GM12878 (cell line): ENCODE data around the gene TYK2. TPM values are rescaled to one million over a fixed set of nuclear protein-coding genes. Genes with fewer than 3 reads are reported as not detected.

Source experiments
- ATAC-seq: fragments of 200-7000 bp; cut with Tn5 transposase; 3 replicates; pipeline ENCODE4 v1.9.1; 2020; ENCODE audit warnings: mild to moderate bottlenecking, moderate library complexity
- BruUV-seq: library from RNA; stranded (reverse); fragments of 400-500 nt; replicated peaks from 2 replicates; lab custom pipeline; 2021; lab: Mats Ljungman, UMichigan
- CTCF ChIA-PET: fragments of 300-600 bp; sonication (Branson Sonifier 250); formaldehyde crosslinking; extraction: SDS; loops from one replicate; lab custom pipeline; 2021; ENCODE audit warnings: inconsistent platforms; lab: Yijun Ruan, JAX
- POLR2A ChIA-PET: fragments of 350-600 bp; formaldehyde crosslinking; extraction: SDS; loops from one replicate; lab custom pipeline; 2021; ENCODE audit warnings: inconsistent platforms; lab: Charles Lee
- RAD21 ChIA-PET: fragments of 300-600 bp; sonication (Branson Sonifier 250); formaldehyde crosslinking; loops from one replicate; lab custom pipeline; 2023; ENCODE audit warnings: antibody characterized with exemption; ENCODE audit not compliant: unreplicated experiment; lab: Charles Lee
- SMC1A ChIA-PET: fragments of 300-600 bp; sonication (Branson Sonifier 250); formaldehyde crosslinking; loops from one replicate; lab custom pipeline; 2023; ENCODE audit not compliant: unreplicated experiment, uncharacterized antibody; lab: Charles Lee
- DNase-seq: peaks from one replicate; pipeline ENCODE4 v3.0.0-alpha.2; 2011; ENCODE audit warnings: low read depth, low spot score
- FAIRE-seq: peaks from 3 replicates; lab custom pipeline; 2011; peaks lifted over from hg19 to GRCh38; lab: Jason Lieb, UNC
- H2AFZ ChIP-seq: 2 replicates; pipeline ENCODE4 v1.6.0; 2011; ENCODE audit warnings: low read depth, low read length, control low read depth; ENCODE audit not compliant: control insufficient read depth
- H3K27ac ChIP-seq: 2 replicates; pipeline ENCODE4 v1.5.1; 2011; ENCODE audit warnings: control low read depth; ENCODE audit not compliant: control insufficient read depth, insufficient read depth
- H3K27me3 ChIP-seq, 2 experiments: replicated peaks in 1 of 2; 2 replicates each; pipeline versions ENCODE4 v1.6.0 to v1.6.1; 2011; ENCODE audit warnings: low read length in 1 of 2; ENCODE audit not compliant: control insufficient read depth in 2 of 2, insufficient read depth in 2 of 2
- H3K36me3 ChIP-seq, 2 experiments: 2 replicates each; pipeline ENCODE4 v1.5.1; 2011; ENCODE audit warnings: low read length in 1 of 2; ENCODE audit not compliant: control insufficient read depth in 2 of 2, insufficient read depth in 2 of 2
- H3K4me1 ChIP-seq: 2 replicates; pipeline ENCODE4 v1.6.1; 2011; ENCODE audit warnings: mild to moderate bottlenecking, low read length, moderate library complexity, mixed read lengths; ENCODE audit not compliant: control insufficient read depth, insufficient read depth
- H3K4me2 ChIP-seq: 2 replicates; pipeline ENCODE4 v1.6.0; 2011; ENCODE audit warnings: control low read depth; ENCODE audit not compliant: control insufficient read depth, insufficient read depth
- H3K4me3 ChIP-seq: fragments of 200-600 bp; sonication (generic); 2 replicates; pipeline ENCODE4 v1.5.1; 2016
- H3K79me2 ChIP-seq: 2 replicates; pipeline ENCODE4 v1.6.0; 2011; ENCODE audit warnings: low read length; ENCODE audit not compliant: control insufficient read depth, insufficient read depth
- H3K9ac ChIP-seq: 2 replicates; pipeline ENCODE4 v1.8.0; 2011; ENCODE audit warnings: low read length, control low read depth, mixed read lengths; ENCODE audit not compliant: control insufficient read depth, insufficient read depth
- H3K9me3 ChIP-seq: replicated peaks from 3 replicates; pipeline ENCODE4 v1.5.1; 2011; ENCODE audit warnings: mild to moderate bottlenecking, low read length; ENCODE audit not compliant: control insufficient read depth, insufficient read depth
- H4K20me1 ChIP-seq: 2 replicates; pipeline ENCODE4 v1.6.0; 2011; ENCODE audit not compliant: control insufficient read depth, insufficient read depth
- CHD2 ChIP-seq: IDR thresholded peaks from 2 replicates; pipeline ENCODE4 v1.6.1; 2011; ENCODE audit warnings: low read depth, low read length, improper control_type of control experiment, borderline replicate concordance
- E4F1 ChIP-seq: fragments of 450-650 bp; IDR thresholded peaks from 2 replicates; pipeline ENCODE4 v1.6.1; 2018; ENCODE audit warnings: borderline replicate concordance, mild to moderate bottlenecking; ENCODE audit not compliant: partially characterized antibody
- GATAD2B ChIP-seq: fragments of 450-650 bp; conservative IDR thresholded peaks from 2 replicates; pipeline ENCODE4 v1.6.1; 2017; ENCODE audit warnings: low read depth, mild to moderate bottlenecking, moderate library complexity
- MAX ChIP-seq: IDR thresholded peaks from 2 replicates; pipeline ENCODE4 v1.6.1; 2012; ENCODE audit warnings: low read depth, low read length, improper control_type of control experiment
- MEF2A ChIP-seq: IDR thresholded peaks from 2 replicates; pipeline ENCODE4 v1.6.1; 2011; ENCODE audit warnings: low read depth, mild to moderate bottlenecking, low read length, moderate library complexity; ENCODE audit not compliant: insufficient read depth
- MEF2B ChIP-seq: fragments of 450-650 bp; IDR thresholded peaks from 2 replicates; pipeline ENCODE4 v1.6.1; 2018; ENCODE audit warnings: mild to moderate bottlenecking, moderate library complexity; ENCODE audit not compliant: partially characterized antibody, poor library complexity, severe bottlenecking
- MXI1 ChIP-seq: fragments of 150-350 bp; IDR thresholded peaks from 2 replicates; pipeline ENCODE4 v1.6.1; 2011; ENCODE audit warnings: low read depth, mild to moderate bottlenecking, inconsistent platforms, low read length, improper control_type of control experiment
- RAD21 ChIP-seq: IDR thresholded peaks from 2 replicates; pipeline ENCODE4 v1.6.1; 2011; ENCODE audit warnings: mild to moderate bottlenecking, low read depth, low read length, moderate library complexity; ENCODE audit not compliant: insufficient read depth
- RB1 ChIP-seq: fragments of 450-650 bp; formaldehyde crosslinking; IDR thresholded peaks from 2 replicates; pipeline ENCODE4 v1.6.1; 2017; ENCODE audit warnings: mild to moderate bottlenecking, borderline replicate concordance
- RELB ChIP-seq: fragments of 450-650 bp; IDR thresholded peaks from 2 replicates; pipeline ENCODE4 v1.6.1; 2017; ENCODE audit warnings: low read depth, mild to moderate bottlenecking, moderate library complexity
- SMARCA5 ChIP-seq: fragments of 450-650 bp; IDR thresholded peaks from 2 replicates; pipeline ENCODE4 v1.6.1; 2017; ENCODE audit warnings: mild to moderate bottlenecking
- TCF12 ChIP-seq: IDR thresholded peaks from 2 replicates; pipeline ENCODE4 v1.6.1; 2011; ENCODE audit warnings: low read depth, mild to moderate bottlenecking, low read length
- YY1 ChIP-seq: IDR thresholded peaks from 2 replicates; pipeline ENCODE4 v1.6.1; 2011; ENCODE audit warnings: low read depth, mild to moderate bottlenecking, low read length
- ZNF622 ChIP-seq: fragments of 450-650 bp; IDR thresholded peaks from 2 replicates; pipeline ENCODE4 v1.6.1; 2017; ENCODE audit warnings: mild to moderate bottlenecking, inconsistent platforms
- WGBS: methylation state at CpG from one replicate; pipeline ENCODE4 v1.1.6; 2016; ENCODE audit warnings: low lambda C conversion rate; ENCODE audit not compliant: insufficient replicate concordance, insufficient coverage; ENCODE audit errors: missing lambda C conversion rate; 5-methylcytosine and 5-hydroxymethylcytosine counted together
- in situ Hi-C: fragments of 300-500 bp; cut with MboI; formaldehyde crosslinking; loops from 9 replicates; pipeline ENCODE4 v1.14.3; 2018; ENCODE audit warnings: mixed read lengths
- intact Hi-C: fragments of 100-400 bp; cut with micrococcal nuclease; formaldehyde crosslinking; loops from one replicate; pipeline ENCODE4 v1.14.2; 2022; ENCODE audit not compliant: unreplicated experiment
- polyA plus RNA-seq, 11 experiments: library from polyadenylated mRNA; depleted of rRNA in 4 of 11; unstranded in 6 of 11; stranded (reverse) in 5 of 11; fragments of >200 nt; fragmentation: Nextera tagmentation in 4 of 11; fragmentation: Illumina TruSeq in 1 of 11; extraction: Ambion mirVana in 4 of 11; extraction: Trizol in 1 of 11; gene quantifications; 1 replicate in 1 of 11; 2 replicates in 10 of 11; pipeline versions ENCODE4 v1.2.1 to v1.2.3, GENCODE V29; 2011 to 2016; ENCODE audit warnings: inconsistent platforms in 2 of 11, missing spikeins in 2 of 11, low read depth in 1 of 11
- total RNA-seq, 4 experiments: library from RNA; depleted of rRNA in 3 of 4; stranded (reverse); fragments of >200 nt in 3 of 4; fragmentation: Illumina TruSeq in 1 of 4; extraction: Trizol in 1 of 4; gene quantifications; 2 replicates each; pipeline versions ENCODE4 v1.2.1 to v1.2.3, GENCODE V29; 2013 to 2021
- TF ChIP-seq, protein P1 (sequence below): fragments of 150-350 bp; IDR thresholded peaks from 2 replicates; pipeline ENCODE4 v1.6.1; 2014; ENCODE audit warnings: mild to moderate bottlenecking, low read depth, low read length

TYK2 gene
- total and polyA plus RNA-seq, 10 of the 15 experiments (the other 5 are each of a cell fraction or from before 2014, with no cell fraction given), result 36.4 to 364 (median 179) TPM

DNA sequence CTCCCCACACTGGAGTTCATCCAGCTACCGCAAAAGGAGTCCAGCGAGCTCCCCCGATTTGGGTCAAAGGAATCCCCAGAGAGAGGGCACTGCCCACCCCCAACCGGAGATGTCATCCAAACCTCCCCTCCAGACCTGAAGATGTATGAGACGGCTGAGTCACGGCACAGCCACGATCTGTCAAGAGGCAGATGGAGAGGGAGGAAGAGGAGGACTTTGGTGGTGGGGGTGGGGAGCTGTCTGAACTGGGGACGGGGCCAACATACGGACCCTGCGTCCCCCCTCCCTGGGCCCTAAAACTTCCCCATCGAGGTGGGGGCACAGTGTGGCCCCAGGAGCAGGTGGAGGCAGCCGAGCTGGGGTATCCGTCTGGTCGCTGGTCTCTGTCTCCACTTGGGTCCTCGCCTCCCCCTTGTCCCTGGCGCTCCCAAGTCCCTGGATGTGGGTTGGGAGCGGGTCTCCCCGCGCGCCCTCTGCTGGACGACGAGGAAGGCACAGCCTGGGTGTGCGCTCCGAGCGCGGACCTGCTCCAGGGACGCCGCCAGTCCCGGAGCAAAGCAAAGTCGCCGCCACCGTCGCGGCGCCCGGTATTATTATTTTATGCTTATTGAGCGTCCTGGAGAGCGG is 43.8 kb upstream of the TYK2 start:
- H3K36me3 ChIP-seq, result no peaks in the 10 kb centered on the region
- H3K4me3 ChIP-seq, result peak overlapping the region; percentile 62
- H3K9me3 ChIP-seq, result no peaks in the 10 kb centered on the region
- under 1% methylated on average over 38 of the region's 38 CpGs for WGBS
- peak overlapping the region; percentile 66 for H2AFZ ChIP-seq
- BruUV-seq, result no TSS peak
- no peaks in the 10 kb centered on the region; the same call in 1 of the 2 replicates for H4K20me1 ChIP-seq
- in situ Hi-C loops, result no loop called here
- peak overlapping the region; percentile 55 for H3K9ac ChIP-seq
- peak; percentile 63 for ATAC-seq
- SMC1A ChIA-PET, result interaction anchor here (0.6 to 17.7 kb wide), 5 partner anchors 12 to 39 kb away, joined by 3 to 364 read pairs (median 3); partner anchors contain the start of gene CDC37
- CTCF ChIA-PET, result interaction anchor here (0.9 to 28.5 kb wide), 5 partner anchors 1 to 164 kb away, joined by 3 to 1053 read pairs (median 5); partner anchors contain the start of genes CDC37 and PDE4A
- RAD21 ChIA-PET, result interaction anchor here (0.7 to 10.2 kb wide), 5 partner anchors 9 to 18 kb away, joined by 3 to 209 read pairs (median 3); partner anchors contain the start of gene CDC37
- H3K27me3 ChIP-seq, result peaks cover 0 to 10% of the 10 kb centered on the region in 2 experiments; a peak in 3 of 4 replicates
- peaks cover 64% of the 10 kb centered on the region for H3K4me1 ChIP-seq
- intact Hi-C loops, result loop anchor here (2.0 kb wide), 1 partner anchor 19 kb away; no protein-coding TSS in a partner anchor
- POLR2A ChIA-PET, result interaction anchor here (1.0 to 7.2 kb wide), 7 partner anchors 8 to 19 kb away, joined by 3 to 78 read pairs (median 8); partner anchors contain the start of gene CDC37
- 0 out of 2 replicates have a peak overlapping the region, but pooled peaks have one; percentile 42 for H3K27ac ChIP-seq
- no peak for DNase-seq
- peak overlapping the region; percentile 96 for H3K4me2 ChIP-seq
- no peaks in the 10 kb centered on the region for H3K79me2 ChIP-seq
- no peak for FAIRE-seq
- TF ChIP-seq GATAD2B (peak; percentile 74), RAD21 (peak; percentile 39; the same call in 1 of the 2 replicates), RELB (peak; percentile 32; the same call in 1 of the 2 replicates), SMARCA5 (peak; percentile 44), ZNF622 (no peak), CHD2 (peak; percentile 11; the same call in 1 of the 2 replicates), MEF2A (no peak), MAX (peak; percentile 38; the same call in 1 of the 2 replicates), TCF12 (0 out of 2 replicates have a peak, but pooled peaks have one; percentile 34), MEF2B (peak; percentile 28), E4F1 (no peak), YY1 (0 out of 2 replicates have a peak, but pooled peaks have one; percentile 41), MXI1 (peak; percentile 45; the same call in 1 of the 2 replicates), RB1 (peak; percentile 33; the same call in 1 of the 2 replicates)
- TF ChIP-seq, protein P1, sequence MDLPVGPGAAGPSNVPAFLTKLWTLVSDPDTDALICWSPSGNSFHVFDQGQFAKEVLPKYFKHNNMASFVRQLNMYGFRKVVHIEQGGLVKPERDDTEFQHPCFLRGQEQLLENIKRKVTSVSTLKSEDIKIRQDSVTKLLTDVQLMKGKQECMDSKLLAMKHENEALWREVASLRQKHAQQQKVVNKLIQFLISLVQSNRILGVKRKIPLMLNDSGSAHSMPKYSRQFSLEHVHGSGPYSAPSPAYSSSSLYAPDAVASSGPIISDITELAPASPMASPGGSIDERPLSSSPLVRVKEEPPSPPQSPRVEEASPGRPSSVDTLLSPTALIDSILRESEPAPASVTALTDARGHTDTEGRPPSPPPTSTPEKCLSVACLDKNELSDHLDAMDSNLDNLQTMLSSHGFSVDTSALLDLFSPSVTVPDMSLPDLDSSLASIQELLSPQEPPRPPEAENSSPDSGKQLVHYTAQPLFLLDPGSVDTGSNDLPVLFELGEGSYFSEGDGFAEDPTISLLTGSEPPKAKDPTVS, result no peak
